GM13977 (cell line): ENCODE results near the gene NGFR.

Experiments used
- DNase-seq: peaks from one replicate; pipeline ENCODE4 v3.0.0; 2012; ENCODE audit warnings: low spot score
- in situ Hi-C: fragments of 300-500 bp; cut with MboI; formaldehyde crosslinking; loops from one replicate; pipeline ENCODE4 v1.12.0; 2022; ENCODE audit warnings: low sequenced_read_pairs, low pct_unique_long_range_greater_than_20kb, mixed read lengths, inconsistent platforms; ENCODE audit not compliant: unreplicated experiment
- TF ChIP-seq, protein P1 (sequence below): IDR thresholded peaks from 2 replicates; pipeline ENCODE4 v1.5.1; 2012; ENCODE audit warnings: mild to moderate bottlenecking, control low read depth; ENCODE audit not compliant: insufficient read depth; ENCODE audit errors: extremely low read depth, missing control alignments

Gene NGFR

DNA sequence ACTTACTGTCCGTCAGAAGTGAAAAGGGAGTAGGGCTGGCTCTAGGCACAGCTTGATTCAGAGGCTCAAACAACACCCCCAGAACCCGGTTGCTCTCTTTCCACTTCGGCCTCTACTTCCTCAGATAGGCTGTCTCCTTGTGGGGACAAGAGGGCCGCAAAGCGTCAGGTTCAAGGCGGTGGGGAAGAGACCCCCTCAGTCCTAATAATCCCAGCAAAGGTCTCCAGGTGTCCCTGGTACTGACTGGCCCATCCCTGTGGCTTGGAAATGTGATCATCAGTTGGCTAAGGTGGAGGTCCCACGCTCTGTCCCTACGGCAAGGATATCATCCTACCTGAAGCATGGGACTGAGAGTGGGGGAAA is 26.0 kb downstream of the NGFR start:
- TF ChIP-seq, protein P1, sequence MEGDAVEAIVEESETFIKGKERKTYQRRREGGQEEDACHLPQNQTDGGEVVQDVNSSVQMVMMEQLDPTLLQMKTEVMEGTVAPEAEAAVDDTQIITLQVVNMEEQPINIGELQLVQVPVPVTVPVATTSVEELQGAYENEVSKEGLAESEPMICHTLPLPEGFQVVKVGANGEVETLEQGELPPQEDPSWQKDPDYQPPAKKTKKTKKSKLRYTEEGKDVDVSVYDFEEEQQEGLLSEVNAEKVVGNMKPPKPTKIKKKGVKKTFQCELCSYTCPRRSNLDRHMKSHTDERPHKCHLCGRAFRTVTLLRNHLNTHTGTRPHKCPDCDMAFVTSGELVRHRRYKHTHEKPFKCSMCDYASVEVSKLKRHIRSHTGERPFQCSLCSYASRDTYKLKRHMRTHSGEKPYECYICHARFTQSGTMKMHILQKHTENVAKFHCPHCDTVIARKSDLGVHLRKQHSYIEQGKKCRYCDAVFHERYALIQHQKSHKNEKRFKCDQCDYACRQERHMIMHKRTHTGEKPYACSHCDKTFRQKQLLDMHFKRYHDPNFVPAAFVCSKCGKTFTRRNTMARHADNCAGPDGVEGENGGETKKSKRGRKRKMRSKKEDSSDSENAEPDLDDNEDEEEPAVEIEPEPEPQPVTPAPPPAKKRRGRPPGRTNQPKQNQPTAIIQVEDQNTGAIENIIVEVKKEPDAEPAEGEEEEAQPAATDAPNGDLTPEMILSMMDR: no peak
- in situ Hi-C loops: no loop called here
- no peak for DNase-seq

DNA sequence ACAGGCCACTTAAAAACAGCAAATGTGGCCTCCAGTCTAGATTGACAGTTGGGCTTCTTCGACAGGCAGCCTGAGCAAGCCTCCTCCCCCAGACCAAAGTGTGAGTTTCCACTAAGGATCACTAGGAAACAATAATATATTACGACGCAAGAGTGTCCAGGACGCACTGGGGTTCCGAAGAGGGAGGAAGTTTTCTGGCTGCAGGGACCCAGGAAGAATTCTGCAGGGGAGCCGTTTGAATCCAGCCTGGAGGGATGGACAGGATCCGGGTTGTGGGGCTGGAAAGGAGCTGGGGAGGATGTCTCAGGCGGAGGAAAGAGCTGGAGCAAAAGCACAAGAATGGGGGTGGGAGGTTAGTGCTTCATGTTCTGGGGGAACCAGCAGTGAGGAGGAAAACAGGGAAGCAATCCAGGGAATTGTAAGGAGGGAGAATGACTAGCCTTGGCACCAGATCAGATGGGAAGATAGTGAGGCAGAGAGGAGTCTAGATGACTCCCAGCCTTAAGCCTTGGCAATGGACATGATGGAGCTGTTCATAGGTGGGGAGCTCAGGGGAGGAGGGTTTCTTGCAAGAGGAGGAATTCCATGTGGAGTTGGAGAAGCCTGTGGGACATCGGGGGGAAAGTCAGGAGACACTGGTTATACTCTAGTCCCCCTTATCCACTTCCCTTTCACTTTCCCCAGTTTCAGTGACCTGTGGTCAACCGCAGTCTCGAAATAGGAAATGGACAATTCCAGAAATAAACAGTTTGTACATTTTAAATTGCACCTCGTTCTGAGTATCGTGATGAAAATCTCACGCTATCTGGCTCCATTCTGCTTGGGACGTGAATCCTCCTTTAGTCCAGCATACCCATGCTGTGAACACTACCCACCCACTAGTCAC is 26.6 kb downstream of the NGFR start:
- DNase-seq: no peak
- in situ Hi-C loops: no loop called here

DNA sequence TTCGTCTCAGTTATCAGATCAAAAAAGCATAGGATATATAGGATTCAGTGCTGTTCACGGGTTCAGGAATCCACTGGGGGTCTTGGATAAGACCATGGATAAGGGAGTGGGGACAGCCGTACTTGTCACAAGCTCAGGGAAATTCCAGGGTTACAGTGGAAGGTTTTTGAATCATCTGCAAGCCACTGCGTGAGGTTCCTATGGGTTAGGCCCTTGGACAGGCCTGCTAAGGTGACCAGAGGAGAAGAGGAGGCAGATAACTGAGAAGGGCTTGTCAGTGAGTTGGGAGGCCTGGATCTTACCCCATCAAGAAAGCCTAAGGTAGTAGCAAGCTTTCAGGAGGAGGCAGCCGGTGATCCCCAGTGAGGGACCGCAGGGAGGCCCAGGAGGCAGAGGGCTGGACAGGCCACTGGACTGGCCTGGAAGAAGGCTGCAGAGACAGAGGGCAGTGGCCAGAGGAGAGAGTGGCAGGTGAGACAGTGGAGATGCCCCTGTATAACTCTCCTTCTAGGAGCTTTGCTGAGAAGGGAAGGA is 27.3 kb downstream of the NGFR start:
- no peak for DNase-seq
- in situ Hi-C loops: no loop called here

More for the DNA sequence above, 26.6 kb downstream of the NGFR start:
- TF ChIP-seq, protein P1: no peak

DNA sequence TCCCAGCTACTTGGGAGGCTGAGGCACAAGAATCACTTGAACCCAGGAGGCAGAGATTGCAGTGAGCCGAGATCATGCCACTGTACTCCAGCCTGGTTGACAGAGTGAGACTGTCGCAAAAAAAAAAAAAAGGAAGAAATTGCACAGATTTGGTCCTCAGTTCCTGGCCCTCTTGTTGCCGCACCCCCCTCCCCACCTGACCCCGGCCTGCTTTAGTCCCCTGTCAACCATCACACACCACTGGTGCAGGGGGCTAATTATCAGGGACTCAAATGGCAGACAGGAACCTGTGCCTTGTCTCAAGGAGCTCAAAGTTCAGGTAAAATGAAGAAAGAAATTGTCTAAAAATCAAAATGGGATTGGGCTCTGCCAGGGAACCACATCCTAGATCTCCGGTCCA is 28.1 kb downstream of the NGFR start:
- in situ Hi-C loops: no loop called here
- TF ChIP-seq, protein P1: no peak
- no peak for DNase-seq

More for the DNA sequence above, 27.3 kb downstream of the NGFR start:
- TF ChIP-seq, protein P1: no peak

DNA sequence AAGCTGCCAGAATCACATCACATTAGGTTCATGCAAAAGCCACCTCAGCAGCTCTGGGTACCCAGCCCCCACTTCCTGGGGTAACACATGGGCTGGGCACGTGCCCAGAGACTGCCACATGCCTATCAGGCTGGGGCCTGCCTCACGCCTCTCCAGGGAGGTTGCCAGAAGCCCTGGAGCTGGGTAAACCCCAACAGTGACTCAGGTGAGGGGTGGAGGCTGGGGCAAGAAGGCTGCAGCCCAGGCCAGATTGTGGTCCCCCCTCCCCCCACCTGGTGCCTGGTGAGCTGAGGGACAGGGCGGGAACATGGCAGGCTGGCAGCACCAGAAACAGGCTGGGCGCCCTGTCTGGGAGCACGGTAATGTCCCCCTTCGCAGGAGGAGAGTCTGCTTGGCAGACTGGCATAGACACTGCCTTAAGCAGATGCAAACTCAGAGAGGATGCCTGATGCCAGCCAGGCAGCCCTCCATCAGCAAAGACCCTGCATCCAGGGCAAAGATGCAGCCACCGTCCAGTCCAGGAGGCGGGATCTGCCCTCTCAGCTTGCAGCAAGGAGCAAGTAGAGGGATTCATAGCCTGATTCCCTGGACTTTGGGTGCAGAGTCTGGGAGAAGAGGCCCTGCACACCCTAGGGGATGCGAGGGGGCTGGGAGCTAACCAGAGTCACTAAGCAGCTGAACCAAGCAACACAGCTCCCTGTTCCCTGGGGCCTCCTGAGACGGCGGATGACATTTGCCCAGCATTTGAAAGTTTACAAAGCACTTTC is 28.8 kb downstream of the NGFR start:
- in situ Hi-C loops: no loop called here
- no peak for DNase-seq
- TF ChIP-seq, protein P1: no peak

DNA sequence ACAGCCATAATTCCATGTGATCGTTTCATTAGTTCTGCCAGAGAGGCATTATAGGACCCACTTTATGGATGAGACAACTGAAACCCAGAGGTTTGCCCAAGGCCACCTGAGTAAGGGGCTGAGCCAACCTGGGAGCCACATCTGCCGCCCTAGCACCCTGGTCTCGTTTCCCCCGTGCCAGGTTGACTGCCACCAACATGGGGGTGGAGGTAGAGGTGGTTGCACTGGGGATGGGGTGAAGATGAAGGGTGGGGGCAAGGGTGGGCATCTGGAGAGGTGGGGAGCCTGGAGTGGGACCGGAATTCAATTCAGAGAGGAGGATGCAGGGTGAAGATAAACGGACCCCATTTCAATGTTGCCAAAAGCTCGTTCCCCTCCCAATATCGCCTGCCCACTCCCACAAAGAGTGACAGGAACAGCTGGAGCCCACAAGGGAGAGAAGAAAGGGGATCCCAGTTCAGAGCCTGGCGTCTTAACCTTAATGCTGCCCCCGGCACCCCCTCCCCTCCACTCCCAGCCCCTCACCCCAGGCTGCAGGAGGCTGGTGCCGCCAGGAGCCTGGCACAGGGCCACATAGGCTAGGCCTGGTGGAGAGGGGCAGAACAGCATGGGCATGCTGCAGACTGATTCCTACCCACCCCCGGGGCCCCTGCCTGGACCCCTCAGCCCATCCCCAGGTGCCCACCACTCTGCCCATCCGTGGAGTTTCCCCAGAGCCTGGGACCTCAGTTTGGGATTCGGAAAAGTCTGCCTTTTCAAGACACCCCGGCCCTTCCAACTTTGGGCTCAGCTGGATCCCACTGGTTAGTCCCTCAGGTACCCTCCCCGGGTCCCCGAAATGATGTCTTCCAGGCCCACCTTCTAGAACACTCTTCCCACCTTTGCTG is 29.6 kb downstream of the NGFR start:
- in situ Hi-C loops: no loop called here
- TF ChIP-seq, protein P1: no peak
- DNase-seq: no peak
